ENCODE data around the gene GDF11. TPM values are rescaled to one million over a fixed set of nuclear protein-coding genes. Genes with fewer than 3 reads are reported as not detected.

The GDF11 gene
- total RNA-seq, 1 donor from 2014 or later: 15.3 TPM

DNA sequence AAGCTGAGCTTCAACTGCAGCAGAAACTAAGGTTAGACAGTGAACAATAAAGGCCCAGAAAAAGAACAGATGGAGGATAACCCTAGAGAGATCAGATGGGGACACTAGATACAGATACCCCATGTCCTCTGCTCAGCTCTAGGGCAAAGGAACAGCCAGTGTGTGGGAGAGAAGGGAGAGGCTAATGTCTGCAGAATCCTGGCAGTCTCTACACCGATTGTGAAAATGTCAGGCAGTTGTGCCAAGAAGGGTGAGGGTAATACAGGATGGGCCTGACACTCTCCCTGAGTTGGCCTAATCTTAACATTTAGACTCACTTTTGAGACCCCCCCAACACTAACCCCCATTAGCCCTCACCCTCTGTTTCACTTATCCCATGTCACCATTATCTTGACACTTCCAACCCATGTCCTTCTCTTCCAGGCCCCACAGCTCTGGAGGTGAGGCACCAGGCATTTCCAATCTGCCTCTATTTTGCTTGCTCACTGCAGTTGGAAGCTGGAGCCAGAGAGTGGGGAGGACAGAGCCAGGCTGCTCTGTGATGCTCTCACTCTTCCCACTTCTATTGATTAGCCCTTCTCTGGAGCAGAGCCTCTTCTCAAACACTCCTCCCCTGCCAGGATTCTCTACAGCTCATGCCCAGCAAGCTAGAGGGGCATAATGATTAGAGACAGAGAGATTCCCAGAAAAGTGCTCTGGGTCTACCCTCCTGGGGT lies 30.1 kb upstream of the GDF11 start:
- Mint-ChIP-seq H3K27ac (no peak overlapping the region), H3K27me3 (ENCODE audit: low read depth) (peaks cover 32% of the 10 kb centered on the region), H3K36me3 (ENCODE audit: low read depth) (no peaks in the 10 kb centered on the region), H3K9me3 (no peaks in the 10 kb centered on the region), H3K4me3 (ENCODE audit: low read depth) (no peak overlapping the region), H3K4me1 (ENCODE audit: low read depth) (peaks cover 27% of the 10 kb centered on the region)
- DNase-seq (ENCODE audit: low spot score): no peak
- intact Hi-C loops (cut with micrococcal nuclease): no loop called here

DNA sequence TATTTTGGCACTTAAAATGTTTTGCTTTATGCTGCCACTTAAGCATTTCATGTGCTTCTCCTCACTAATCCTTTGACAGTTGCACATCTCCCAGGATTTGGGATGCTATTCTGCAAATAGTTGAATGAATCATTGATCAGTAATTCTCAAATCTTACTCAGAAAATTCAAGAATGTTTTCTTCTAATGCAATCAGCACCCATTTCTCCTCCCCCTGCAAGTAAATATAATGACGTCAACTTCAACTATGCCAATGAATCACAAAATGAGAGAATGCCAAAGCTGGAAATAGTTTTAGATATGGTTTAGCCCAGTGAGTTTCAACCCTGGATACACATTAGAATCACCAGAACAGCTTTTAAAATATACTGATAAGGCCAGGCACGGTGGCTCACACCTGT lies 29.2 kb upstream of the GDF11 start:
- no peak for DNase-seq (ENCODE audit: low spot score)
- intact Hi-C loops (cut with micrococcal nuclease): no loop called here
- Mint-ChIP-seq H3K36me3 (ENCODE audit: low read depth) (no peaks in the 10 kb centered on the region), H3K27me3 (ENCODE audit: low read depth) (peaks cover 24% of the 10 kb centered on the region), H3K4me3 (ENCODE audit: low read depth) (no peak overlapping the region), H3K4me1 (ENCODE audit: low read depth) (peaks cover 27% of the 10 kb centered on the region), H3K9me3 (no peaks in the 10 kb centered on the region), H3K27ac (no peak overlapping the region)

DNA sequence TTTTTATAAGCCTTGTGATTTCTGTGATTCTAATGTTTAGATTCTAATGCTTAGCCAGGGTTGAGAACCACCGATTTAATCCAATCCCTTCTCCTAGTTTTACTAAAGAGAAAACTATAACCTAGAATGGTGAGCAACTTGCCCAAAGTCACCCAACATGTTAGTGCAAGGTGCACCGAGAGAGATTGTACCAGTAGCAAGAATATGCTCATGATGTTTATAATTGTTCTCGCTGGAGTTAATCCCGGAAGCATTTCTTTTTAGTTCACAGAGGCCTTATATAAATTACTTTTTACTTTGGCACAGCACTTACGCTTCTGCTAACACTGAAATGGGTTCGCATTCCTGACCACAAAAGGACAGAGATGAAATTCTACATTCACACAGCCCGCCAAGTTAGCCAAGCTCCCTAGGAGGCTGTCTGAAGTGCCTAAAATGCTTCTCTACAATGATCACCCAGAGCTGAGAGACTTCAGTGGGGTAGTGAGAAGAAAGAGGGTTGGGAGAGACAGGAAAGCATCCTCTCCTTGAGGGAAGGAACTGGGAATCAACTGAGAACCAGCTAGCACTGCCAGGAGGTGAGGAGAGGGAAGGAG lies 27.7 kb upstream of the GDF11 start:
- no peak for DNase-seq (ENCODE audit: low spot score)
- H3K27me3 Mint-ChIP-seq (ENCODE audit: low read depth): peaks cover 12% of the 10 kb centered on the region
- H3K4me3 Mint-ChIP-seq (ENCODE audit: low read depth): peak overlapping the region; percentile 91
- H3K36me3 Mint-ChIP-seq (ENCODE audit: low read depth): no peaks in the 10 kb centered on the region
- peaks cover 24% of the 10 kb centered on the region for H3K4me1 Mint-ChIP-seq (ENCODE audit: low read depth)
- intact Hi-C loops (cut with micrococcal nuclease): no loop called here
- no peaks in the 10 kb centered on the region for H3K9me3 Mint-ChIP-seq
- H3K27ac Mint-ChIP-seq: peak overlapping the region; percentile 88

DNA sequence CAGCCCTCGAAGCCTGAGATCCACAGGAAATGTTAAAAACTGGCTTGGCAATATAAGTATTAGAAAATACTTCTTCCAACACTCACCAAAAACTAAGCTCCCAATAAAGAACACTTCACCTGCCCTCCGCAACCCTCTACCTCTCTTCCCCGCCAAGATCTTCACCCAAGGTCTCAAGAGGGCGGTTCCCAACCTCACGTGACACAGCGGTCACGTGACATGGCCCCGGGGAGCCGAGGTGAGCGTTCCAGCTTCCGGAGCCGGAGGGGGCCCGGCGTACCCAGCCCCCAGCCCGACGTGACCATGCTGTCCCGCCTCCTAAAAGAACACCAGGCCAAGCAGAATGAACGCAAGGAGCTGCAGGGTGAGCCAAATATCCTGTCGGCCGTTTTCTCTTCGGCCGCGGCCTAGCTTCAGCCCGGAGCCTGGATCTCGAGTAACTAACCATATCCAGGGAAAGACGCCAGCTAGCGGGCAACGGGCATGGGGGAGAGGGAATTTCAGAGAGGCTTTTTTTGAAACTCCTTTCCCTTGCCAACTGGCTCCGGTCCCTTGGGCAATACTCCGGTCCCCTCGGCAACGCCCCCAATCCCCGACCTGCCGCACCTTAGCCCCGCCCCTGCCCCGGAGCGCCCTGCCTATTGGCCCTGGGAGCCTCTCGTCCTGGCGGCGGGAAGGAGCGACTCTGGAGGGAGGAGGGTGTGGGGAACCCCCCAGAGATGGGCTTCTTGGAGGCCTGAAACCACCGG lies 26.9 kb upstream of the GDF11 start, which contains the start of gene BLOC1S1:
Gene BLOC1S1, plus strand, starts transcription at position 214 of the 749 bp plus-strand sequence. Its CDS starts 6 bp downstream, at position 220.
- Mint-ChIP-seq H3K4me3 (ENCODE audit: low read depth) (peak within 1 kb of the TSS; percentile 91), H3K36me3 (ENCODE audit: low read depth) (no peaks in the 10 kb centered on the region), H3K27ac (peak within 1 kb of the TSS; percentile 88), H3K4me1 (ENCODE audit: low read depth) (peaks cover 24% of the 10 kb centered on the region), H3K9me3 (no peaks in the 10 kb centered on the region), H3K27me3 (ENCODE audit: low read depth) (peaks cover 8% of the 10 kb centered on the region)
- DNase-seq (ENCODE audit: low spot score): peak; percentile 89
- intact Hi-C loops (cut with micrococcal nuclease): loop anchor here (1.0 to 2.0 kb wide), 2 partner anchors 13 to 69 kb away; partner anchors contain the start of gene CD63

DNA sequence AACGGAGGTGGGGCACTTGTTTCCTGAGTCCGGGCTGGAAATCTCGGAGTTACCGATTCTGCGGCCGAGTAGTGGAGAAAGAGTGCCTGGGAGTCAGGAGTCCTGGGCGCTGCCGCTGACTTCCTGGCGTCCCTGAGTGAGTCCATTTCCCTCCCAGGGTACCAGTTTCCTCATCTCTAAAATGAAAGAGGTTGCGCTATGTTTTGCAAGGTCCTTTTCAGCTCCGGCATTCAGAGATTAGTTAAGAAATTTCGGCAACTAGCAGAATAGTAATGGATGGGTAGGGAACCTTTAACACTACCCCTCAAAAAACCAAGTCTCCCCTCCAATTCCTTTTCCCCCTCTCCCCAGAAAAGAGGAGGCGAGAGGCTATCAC lies 26.4 kb upstream of the GDF11 start:
- H3K36me3 Mint-ChIP-seq (ENCODE audit: low read depth): no peaks in the 10 kb centered on the region
- DNase-seq (ENCODE audit: low spot score): no peak
- peaks cover 24% of the 10 kb centered on the region for H3K4me1 Mint-ChIP-seq (ENCODE audit: low read depth)
- H3K27me3 Mint-ChIP-seq (ENCODE audit: low read depth): peaks cover 8% of the 10 kb centered on the region
- peak overlapping the region; percentile 88 for H3K27ac Mint-ChIP-seq
- no peaks in the 10 kb centered on the region for H3K9me3 Mint-ChIP-seq
- peak overlapping the region; percentile 91 for H3K4me3 Mint-ChIP-seq (ENCODE audit: low read depth)
- intact Hi-C loops (cut with micrococcal nuclease): loop anchor here (1.0 to 2.0 kb wide), 2 partner anchors 13 to 70 kb away; partner anchors contain the start of gene CD63

DNA sequence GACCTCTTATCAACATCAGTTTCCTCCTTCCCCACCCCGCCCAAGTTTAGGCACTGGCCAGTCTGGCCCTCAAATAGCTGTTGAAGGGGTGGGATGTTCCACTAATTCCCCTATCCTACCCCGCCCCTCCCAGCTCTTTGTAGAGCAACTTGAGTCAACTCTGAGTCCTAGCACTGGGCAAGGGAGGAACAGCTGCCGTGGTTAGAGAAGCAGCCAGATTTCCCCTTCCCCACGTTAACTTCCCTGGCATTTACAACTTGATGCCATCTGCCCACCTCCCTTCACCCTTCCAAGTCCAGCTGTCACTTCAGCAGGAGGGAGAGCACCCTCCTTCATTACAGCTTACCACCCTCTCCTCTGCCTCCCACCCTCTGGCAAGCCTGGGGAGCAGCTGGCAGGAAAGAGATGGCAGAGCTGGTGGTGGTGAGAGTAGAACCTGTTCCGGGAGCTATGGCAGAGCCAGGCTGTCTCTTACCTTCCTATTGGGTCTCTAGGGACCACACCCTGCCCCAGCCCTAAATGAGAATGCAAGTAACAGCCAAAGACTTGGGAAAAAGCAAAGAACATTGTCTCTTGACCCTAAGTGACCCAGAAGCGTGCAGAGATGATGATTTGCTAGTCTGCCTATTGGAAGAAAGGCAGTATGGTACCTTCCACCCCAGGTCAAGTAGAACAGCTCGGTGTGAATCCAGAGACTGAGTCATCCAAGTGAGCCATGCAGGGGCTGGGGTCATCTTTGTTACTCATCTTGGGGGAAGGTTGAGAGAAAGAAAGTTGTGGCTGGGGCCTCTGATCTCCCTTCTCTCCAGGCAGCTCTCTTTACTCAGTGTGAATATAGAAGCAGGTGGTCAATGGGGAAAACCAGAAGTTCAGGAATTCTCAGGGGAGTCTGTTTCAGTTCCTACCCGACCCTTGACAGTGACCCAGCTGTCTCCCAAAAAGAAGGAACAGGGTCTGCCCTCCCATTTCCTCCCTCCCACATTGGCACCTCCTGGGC lies 25.6 kb upstream of the GDF11 start:
- Mint-ChIP-seq H3K27me3 (ENCODE audit: low read depth) (peaks cover 3% of the 10 kb centered on the region), H3K4me3 (ENCODE audit: low read depth) (peak overlapping the region; percentile 91), H3K27ac (peak overlapping the region; percentile 88), H3K4me1 (ENCODE audit: low read depth) (peaks cover 24% of the 10 kb centered on the region), H3K36me3 (ENCODE audit: low read depth) (no peaks in the 10 kb centered on the region), H3K9me3 (no peaks in the 10 kb centered on the region)
- intact Hi-C loops (cut with micrococcal nuclease): loop anchor here (2.0 kb wide), 1 partner anchor 71 kb away; no protein-coding TSS in a partner anchor
- no peak for DNase-seq (ENCODE audit: low spot score)

DNA sequence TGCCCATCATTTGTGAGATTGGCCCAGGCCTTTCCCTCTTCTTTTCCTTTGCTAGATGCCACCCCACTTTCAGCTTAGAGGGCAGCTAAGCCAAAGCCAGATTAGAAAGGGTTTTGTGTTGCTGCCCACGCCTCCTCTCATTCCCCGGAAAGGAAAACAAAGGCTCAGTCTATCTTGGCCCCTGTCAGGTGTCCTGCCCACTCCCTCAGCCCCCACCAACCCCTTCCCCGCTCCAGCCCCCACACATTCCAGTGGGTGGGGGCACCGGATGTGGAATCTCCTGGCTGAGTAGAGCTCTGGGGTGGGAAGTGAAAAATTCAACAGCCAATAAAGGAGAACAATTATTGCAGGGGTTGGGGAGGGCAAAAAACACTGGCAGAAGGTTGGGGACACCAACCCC lies 24.9 kb upstream of the GDF11 start:
- Mint-ChIP-seq H3K36me3 (ENCODE audit: low read depth) (no peaks in the 10 kb centered on the region), H3K27ac (no peak overlapping the region), H3K4me1 (ENCODE audit: low read depth) (peaks cover 24% of the 10 kb centered on the region), H3K27me3 (ENCODE audit: low read depth) (no peaks in the 10 kb centered on the region), H3K9me3 (no peaks in the 10 kb centered on the region), H3K4me3 (ENCODE audit: low read depth) (peak overlapping the region; percentile 91)
- intact Hi-C loops (cut with micrococcal nuclease): no loop called here
- DNase-seq (ENCODE audit: low spot score): no peak

DNA sequence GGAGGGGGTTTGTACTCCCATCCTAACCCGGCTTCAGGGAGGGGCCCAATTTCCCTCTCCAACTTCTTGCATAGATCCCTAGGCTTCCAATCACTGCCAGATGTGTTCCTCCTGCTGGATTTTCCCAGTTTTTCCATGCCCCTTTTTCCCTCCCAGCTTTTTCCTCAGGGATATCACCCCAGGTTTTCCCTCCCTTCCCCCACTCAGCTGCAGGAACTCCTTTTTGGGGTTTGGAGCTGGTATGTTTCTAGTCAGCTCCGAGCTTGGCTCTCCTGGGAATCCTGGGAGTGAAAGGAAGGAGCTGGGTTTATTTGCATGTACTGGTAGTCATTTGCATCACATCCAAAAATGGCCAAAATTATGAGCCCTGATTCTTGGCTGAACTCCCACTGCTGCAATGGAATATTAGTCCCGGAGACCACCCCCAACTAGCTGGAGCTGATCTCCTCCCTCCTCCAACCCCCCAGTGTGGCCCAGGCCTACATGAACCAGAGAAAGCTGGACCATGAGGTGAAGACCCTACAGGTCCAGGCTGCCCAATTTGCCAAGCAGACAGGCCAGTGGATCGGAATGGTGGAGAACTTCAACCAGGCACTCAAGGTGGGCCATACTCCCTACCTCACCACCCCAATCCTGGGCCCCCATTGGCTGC lies 24.2 kb upstream of the GDF11 start:
- Mint-ChIP-seq H3K27me3 (ENCODE audit: low read depth) (no peaks in the 10 kb centered on the region), H3K4me1 (ENCODE audit: low read depth) (peaks cover 24% of the 10 kb centered on the region), H3K27ac (no peak overlapping the region), H3K36me3 (ENCODE audit: low read depth) (no peaks in the 10 kb centered on the region), H3K4me3 (ENCODE audit: low read depth) (no peak overlapping the region), H3K9me3 (no peaks in the 10 kb centered on the region)
- no peak for DNase-seq (ENCODE audit: low spot score)
- intact Hi-C loops (cut with micrococcal nuclease): no loop called here

DNA sequence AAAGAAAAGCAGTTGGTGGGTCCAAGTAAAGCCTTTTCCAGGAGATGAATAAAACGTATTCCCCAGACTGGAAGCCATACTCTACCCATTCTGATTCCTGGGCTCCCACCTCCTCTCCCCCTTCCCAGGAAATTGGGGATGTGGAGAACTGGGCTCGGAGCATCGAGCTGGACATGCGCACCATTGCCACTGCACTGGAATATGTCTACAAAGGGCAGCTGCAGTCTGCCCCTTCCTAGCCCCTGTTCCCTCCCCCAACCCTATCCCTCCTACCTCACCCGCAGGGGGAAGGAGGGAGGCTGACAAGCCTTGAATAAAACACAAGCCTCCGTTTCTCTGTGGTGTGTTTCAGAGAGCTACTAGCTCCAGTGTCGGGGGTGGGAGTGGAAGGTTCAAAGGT lies 23.6 kb upstream of the GDF11 start:
- H3K27ac Mint-ChIP-seq: no peak overlapping the region
- H3K36me3 Mint-ChIP-seq (ENCODE audit: low read depth): no peaks in the 10 kb centered on the region
- intact Hi-C loops (cut with micrococcal nuclease): no loop called here
- peaks cover 24% of the 10 kb centered on the region for H3K4me1 Mint-ChIP-seq (ENCODE audit: low read depth)
- H3K27me3 Mint-ChIP-seq (ENCODE audit: low read depth): no peaks in the 10 kb centered on the region
- no peaks in the 10 kb centered on the region for H3K9me3 Mint-ChIP-seq
- no peak for DNase-seq (ENCODE audit: low spot score)
- H3K4me3 Mint-ChIP-seq (ENCODE audit: low read depth): no peak overlapping the region

DNA sequence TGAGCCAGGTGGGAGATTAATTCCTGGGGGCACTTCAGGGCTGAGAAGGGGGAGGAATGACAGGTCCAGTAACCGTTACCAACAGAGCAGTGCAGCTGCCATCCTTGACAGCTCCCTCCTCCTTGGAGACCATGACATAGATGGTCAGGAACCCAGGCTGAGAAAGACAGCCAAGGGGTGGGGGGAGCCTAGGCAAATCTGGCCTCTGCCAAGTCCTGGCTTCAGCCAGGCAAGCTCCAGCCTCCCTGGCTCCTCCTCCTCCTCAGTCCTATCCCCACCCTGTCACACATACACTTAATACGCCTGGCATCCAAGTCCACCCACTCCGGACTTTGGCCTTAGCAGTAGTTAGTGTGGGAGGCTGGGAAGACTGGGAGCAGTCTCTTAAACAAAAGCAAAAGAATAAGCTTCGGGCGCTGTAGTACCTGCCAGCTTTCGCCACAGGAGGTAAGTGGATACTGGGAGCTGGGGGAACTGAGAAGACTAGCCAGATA lies 22.8 kb upstream of the GDF11 start, which contains the start of gene RDH5:
Gene RDH5, plus strand, starts transcription at position 323 of the 494 bp plus-strand sequence. CDS start 792 bp downstream, outside the sequence.
- Mint-ChIP-seq H3K27me3 (ENCODE audit: low read depth) (no peaks in the 10 kb centered on the region), H3K36me3 (ENCODE audit: low read depth) (peaks cover 6% of the 10 kb centered on the region), H3K9me3 (no peaks in the 10 kb centered on the region), H3K4me3 (ENCODE audit: low read depth) (no peak within 1 kb of the TSS), H3K27ac (no peak within 1 kb of the TSS), H3K4me1 (ENCODE audit: low read depth) (peaks cover 26% of the 10 kb centered on the region)
- DNase-seq (ENCODE audit: low spot score): no peak
- intact Hi-C loops (cut with micrococcal nuclease): no loop called here

DNA sequence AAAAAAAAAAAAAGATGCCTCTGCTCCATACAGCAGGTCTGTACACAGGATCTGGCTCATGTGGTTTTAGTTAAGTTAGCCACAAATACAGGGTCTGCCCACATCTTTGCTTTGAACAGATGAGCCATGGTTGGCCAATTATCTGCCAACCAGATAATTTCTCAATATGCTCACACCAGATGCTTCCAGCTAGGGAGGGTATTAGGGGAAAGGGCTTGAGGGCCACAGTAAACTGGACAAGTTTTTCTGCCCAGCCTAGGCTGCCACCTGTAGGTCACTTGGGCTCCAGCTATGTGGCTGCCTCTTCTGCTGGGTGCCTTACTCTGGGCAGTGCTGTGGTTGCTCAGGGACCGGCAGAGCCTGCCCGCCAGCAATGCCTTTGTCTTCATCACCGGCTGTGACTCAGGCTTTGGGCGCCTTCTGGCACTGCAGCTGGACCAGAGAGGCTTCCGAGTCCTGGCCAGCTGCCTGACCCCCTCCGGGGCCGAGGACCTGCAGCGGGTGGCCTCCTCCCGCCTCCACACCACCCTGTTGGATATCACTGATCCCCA lies 22.0 kb upstream of the GDF11 start:
- Mint-ChIP-seq H3K27me3 (ENCODE audit: low read depth) (no peaks in the 10 kb centered on the region), H3K36me3 (ENCODE audit: low read depth) (peaks cover 15% of the 10 kb centered on the region), H3K9me3 (no peaks in the 10 kb centered on the region), H3K4me1 (ENCODE audit: low read depth) (peaks cover 25% of the 10 kb centered on the region), H3K4me3 (ENCODE audit: low read depth) (no peak overlapping the region), H3K27ac (no peak overlapping the region)
- intact Hi-C loops (cut with micrococcal nuclease): no loop called here
- DNase-seq (ENCODE audit: low spot score): no peak
